H9 (cell line): Measurements from ENCODE around the gene ATP6V0A1. TPM values are rescaled to one million over a fixed set of nuclear protein-coding genes. Genes with fewer than 3 reads are reported as not detected.

ENCODE experiments used
- DNase-seq: peaks from one replicate; pipeline ENCODE4 v3.0.0-alpha.2; 2017
- H2AFZ ChIP-seq: one replicate; pipeline ENCODE4 v1.6.1; 2013; ENCODE audit warnings: mild to moderate bottlenecking, low read length, control low read depth, moderate library complexity
- H2AK5ac ChIP-seq: 2 replicates; pipeline ENCODE4 v1.6.1; 2013; ENCODE audit warnings: low read length, control low read depth, mixed read lengths; ENCODE audit not compliant: insufficient read length
- H2BK120ac ChIP-seq: one replicate; pipeline ENCODE4 v1.6.1; 2013; ENCODE audit warnings: low read depth, mild to moderate bottlenecking, low read length, control low read depth, inconsistent platforms; ENCODE audit not compliant: poor library complexity, severe bottlenecking
- H2BK12ac ChIP-seq: 2 replicates; pipeline ENCODE4 v1.6.1; 2013; ENCODE audit warnings: low read length, control low read depth, mixed read lengths, low read depth; ENCODE audit not compliant: insufficient read length
- H2BK15ac ChIP-seq: 2 replicates; pipeline ENCODE4 v1.6.1; 2013; ENCODE audit warnings: low read depth, low read length, control low read depth
- H2BK20ac ChIP-seq: one replicate; pipeline ENCODE4 v1.6.1; 2013; ENCODE audit warnings: low read depth, mild to moderate bottlenecking, low read length, control low read depth, inconsistent platforms; ENCODE audit not compliant: poor library complexity, severe bottlenecking
- H2BK5ac ChIP-seq: 2 replicates; pipeline ENCODE4 v1.6.1; 2013; ENCODE audit warnings: low read length, control low read depth, mixed read lengths; ENCODE audit not compliant: insufficient read length
- H3K14ac ChIP-seq: 2 replicates; pipeline ENCODE4 v1.6.1; 2013; ENCODE audit warnings: low read length, control low read depth; ENCODE audit not compliant: insufficient read depth
- H3K18ac ChIP-seq: 2 replicates; pipeline ENCODE4 v1.6.1; 2013; ENCODE audit warnings: low read depth, mild to moderate bottlenecking, mixed read lengths, low read length, control low read depth; ENCODE audit not compliant: insufficient read length
- H3K23ac ChIP-seq: 2 replicates; pipeline ENCODE4 v1.6.1; 2013; ENCODE audit warnings: low read length, control low read depth, mixed read lengths, low read depth; ENCODE audit not compliant: insufficient read length
- H3K23me2 ChIP-seq: 2 replicates; pipeline ENCODE4 v1.6.1; 2013; ENCODE audit warnings: low read depth, mild to moderate bottlenecking, mixed read lengths, low read length, control low read depth; ENCODE audit not compliant: insufficient read length, poor library complexity, severe bottlenecking
- H3K27ac ChIP-seq: 2 replicates; pipeline ENCODE4 v1.5.1; 2013; ENCODE audit warnings: low read length, control low read depth, mixed read lengths, low read depth; ENCODE audit not compliant: insufficient read length
- H3K27me3 ChIP-seq: 2 replicates; pipeline ENCODE4 v1.6.1; 2013; ENCODE audit warnings: low read length, control low read depth, inconsistent platforms; ENCODE audit not compliant: insufficient read depth
- H3K4ac ChIP-seq: 2 replicates; pipeline ENCODE4 v1.6.1; 2013; ENCODE audit warnings: low read depth, mild to moderate bottlenecking, control low read depth, inconsistent platforms, low read length, moderate library complexity
- H3K4me1 ChIP-seq: 2 replicates; pipeline ENCODE4 v1.6.1; 2013; ENCODE audit warnings: low read length, control low read depth, inconsistent platforms; ENCODE audit not compliant: insufficient read depth
- H3K4me2 ChIP-seq: 2 replicates; pipeline ENCODE4 v1.6.1; 2013; ENCODE audit warnings: low read length, control low read depth, mixed read lengths; ENCODE audit not compliant: insufficient read length, insufficient read depth
- H3K56ac ChIP-seq: 2 replicates; pipeline ENCODE4 v1.6.1; 2013; ENCODE audit warnings: low read depth, mild to moderate bottlenecking, mixed read lengths, low read length, control low read depth; ENCODE audit not compliant: insufficient read length
- H3K79me1 ChIP-seq: 2 replicates; pipeline ENCODE4 v1.6.1; 2013; ENCODE audit warnings: low read depth, mild to moderate bottlenecking, moderate library complexity, low read length, control low read depth, inconsistent platforms; ENCODE audit not compliant: insufficient read depth, poor library complexity, severe bottlenecking
- H3K79me2 ChIP-seq: 2 replicates; pipeline ENCODE4 v1.6.1; 2013; ENCODE audit warnings: low read length, control low read depth, inconsistent platforms; ENCODE audit not compliant: insufficient read depth
- H3K9ac ChIP-seq: 2 replicates; pipeline ENCODE4 v1.6.1; 2013; ENCODE audit warnings: low read length, control low read depth, mixed read lengths; ENCODE audit not compliant: insufficient read length; ENCODE audit errors: extremely low read depth
- H3K9me3 ChIP-seq: one replicate; pipeline ENCODE4 v1.6.1; 2013; ENCODE audit warnings: low read depth, low read length, inconsistent platforms; ENCODE audit not compliant: control insufficient read depth
- H3T11ph ChIP-seq: one replicate; pipeline ENCODE4 v1.6.1; 2013; ENCODE audit warnings: mild to moderate bottlenecking, low read length, control low read depth, inconsistent platforms
- H4K20me1 ChIP-seq: one replicate; pipeline ENCODE4 v1.6.1; 2013; ENCODE audit not compliant: control insufficient read depth, insufficient read length, insufficient read depth
- H4K5ac ChIP-seq: 2 replicates; pipeline ENCODE4 v1.6.1; 2013; ENCODE audit warnings: low read depth, mild to moderate bottlenecking, mixed read lengths, low read length, control low read depth; ENCODE audit not compliant: insufficient read length
- H4K8ac ChIP-seq: replicated peaks from 2 replicates; pipeline ENCODE4 v1.6.1; 2013; ENCODE audit warnings: low read length, control low read depth, mixed read lengths, low read depth; ENCODE audit not compliant: insufficient read length
- H4K91ac ChIP-seq: 2 replicates; pipeline ENCODE4 v1.6.1; 2013; ENCODE audit warnings: low read depth, mild to moderate bottlenecking, moderate library complexity, mixed read lengths, low read length, control low read depth; ENCODE audit not compliant: insufficient read length
- H3K27ac Mint-ChIP-seq, 3 experiments: 2 replicates in 2 of 3; 3 replicates in 1 of 3; pipeline ENCODE4 v1.8.0; 2020 to 2021; ENCODE audit warnings: mixed read lengths in 3 of 3, mild to moderate bottlenecking in 1 of 3, moderate library complexity in 1 of 3
- H3K27me3 Mint-ChIP-seq: 2 replicates; pipeline ENCODE4 v1.8.0; 2021; ENCODE audit warnings: low read depth, mild to moderate bottlenecking, moderate library complexity, mixed read lengths
- H3K36me3 Mint-ChIP-seq, 3 experiments: 2 replicates in 2 of 3; 3 replicates in 1 of 3; pipeline ENCODE4 v1.8.0; 2020 to 2021; ENCODE audit warnings: low read depth in 3 of 3, mixed read lengths in 3 of 3; ENCODE audit not compliant: insufficient read depth in 1 of 3
- H3K4me1 Mint-ChIP-seq, 2 experiments: 2 replicates each; pipeline ENCODE4 v1.8.0; 2020; ENCODE audit warnings: mixed read lengths in 2 of 2
- H3K4me3 Mint-ChIP-seq, 2 experiments: 2 replicates in 1 of 2; 3 replicates in 1 of 2; pipeline ENCODE4 v1.8.0; 2020 to 2021; ENCODE audit warnings: mild to moderate bottlenecking in 2 of 2, mixed read lengths in 2 of 2, moderate library complexity in 1 of 2
- H3K9me3 Mint-ChIP-seq, 2 experiments: 2 replicates in 1 of 2; 3 replicates in 1 of 2; pipeline ENCODE4 v1.8.0; 2020; ENCODE audit warnings: mild to moderate bottlenecking in 2 of 2, mixed read lengths in 2 of 2, moderate library complexity in 1 of 2
- WGBS: extraction: QIAGEN DNeasy Blood & Tissue Kit; methylation state at CpG from one replicate; pipeline ENCODE4 v1.1.7; 2013; ENCODE audit warnings: missing lambda C conversion rate, low lambda C conversion rate, mixed read lengths; ENCODE audit not compliant: insufficient read length; ENCODE audit errors: extremely low coverage; 5-methylcytosine and 5-hydroxymethylcytosine counted together
- total RNA-seq: library from RNA; stranded (reverse); gene quantifications from 2 replicates; pipeline ENCODE4 v1.2.1, GENCODE V29; 2021
- TF ChIP-seq, protein P1 (sequence below): fragments of 200-600 bp; sonication (generic); conservative IDR thresholded peaks from 3 replicates; pipeline ENCODE4 v1.8.0; 2021; ENCODE audit warnings: antibody characterized with exemption, mild to moderate bottlenecking

Gene ATP6V0A1
- total RNA-seq, 1 experiment from 2014 or later: 54.1 TPM

DNA sequence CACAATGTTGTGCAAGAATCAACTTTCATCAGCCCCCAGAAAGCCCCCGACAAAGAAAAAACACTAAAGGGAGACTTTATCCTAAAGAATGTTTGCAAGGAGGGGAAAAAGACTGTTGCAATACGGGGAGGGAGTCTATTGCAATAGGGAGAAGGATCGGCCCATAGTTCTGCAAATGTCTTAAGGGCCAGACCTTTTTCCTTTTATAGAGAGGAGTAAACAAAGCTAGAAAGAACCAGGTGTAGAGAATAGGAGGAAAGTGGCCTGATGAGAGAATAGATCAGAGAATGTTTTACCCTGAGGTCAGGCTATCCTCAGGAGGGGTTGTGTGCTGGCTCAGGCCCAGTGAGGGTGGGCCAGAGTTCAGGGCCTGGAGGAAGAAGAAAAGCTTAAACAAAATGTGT is 26.9 kb upstream of the ATP6V0A1 start:
- H3K23me2 ChIP-seq: no peaks in the 10 kb centered on the region
- no peak overlapping the region for H4K5ac ChIP-seq
- H3K27me3 Mint-ChIP-seq: no peaks in the 10 kb centered on the region
- H2BK20ac ChIP-seq: no peak overlapping the region
- no peak overlapping the region for H2BK5ac ChIP-seq
- no peaks in the 10 kb centered on the region for H3K9me3 ChIP-seq
- no peaks in the 10 kb centered on the region for H4K20me1 ChIP-seq
- no peaks in the 10 kb centered on the region for H3K79me2 ChIP-seq
- H3K4me3 Mint-ChIP-seq: no peak overlapping the region
- TF ChIP-seq, protein P1, sequence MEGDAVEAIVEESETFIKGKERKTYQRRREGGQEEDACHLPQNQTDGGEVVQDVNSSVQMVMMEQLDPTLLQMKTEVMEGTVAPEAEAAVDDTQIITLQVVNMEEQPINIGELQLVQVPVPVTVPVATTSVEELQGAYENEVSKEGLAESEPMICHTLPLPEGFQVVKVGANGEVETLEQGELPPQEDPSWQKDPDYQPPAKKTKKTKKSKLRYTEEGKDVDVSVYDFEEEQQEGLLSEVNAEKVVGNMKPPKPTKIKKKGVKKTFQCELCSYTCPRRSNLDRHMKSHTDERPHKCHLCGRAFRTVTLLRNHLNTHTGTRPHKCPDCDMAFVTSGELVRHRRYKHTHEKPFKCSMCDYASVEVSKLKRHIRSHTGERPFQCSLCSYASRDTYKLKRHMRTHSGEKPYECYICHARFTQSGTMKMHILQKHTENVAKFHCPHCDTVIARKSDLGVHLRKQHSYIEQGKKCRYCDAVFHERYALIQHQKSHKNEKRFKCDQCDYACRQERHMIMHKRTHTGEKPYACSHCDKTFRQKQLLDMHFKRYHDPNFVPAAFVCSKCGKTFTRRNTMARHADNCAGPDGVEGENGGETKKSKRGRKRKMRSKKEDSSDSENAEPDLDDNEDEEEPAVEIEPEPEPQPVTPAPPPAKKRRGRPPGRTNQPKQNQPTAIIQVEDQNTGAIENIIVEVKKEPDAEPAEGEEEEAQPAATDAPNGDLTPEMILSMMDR: no peak
- no peak for DNase-seq
- H2AK5ac ChIP-seq: no peak overlapping the region
- no peak overlapping the region for H4K8ac ChIP-seq
- H3T11ph ChIP-seq: no peak overlapping the region
- no CpG with 5 or more reads among the region's 3 CpGs for WGBS
- peaks cover 15 to 37% of the 10 kb centered on the region in 2 experiments for H3K4me1 Mint-ChIP-seq
- no peak overlapping the region for H3K4me2 ChIP-seq
- no peak overlapping the region for H2BK12ac ChIP-seq
- no peaks in the 10 kb centered on the region for H3K79me1 ChIP-seq
- no peak overlapping the region for H3K14ac ChIP-seq
- no peak overlapping the region for H3K56ac ChIP-seq
- H3K27ac Mint-ChIP-seq: peak overlapping the region; percentile 33 to 98 (median 44); a peak in 5 of 7 replicates
- no peak overlapping the region for H2BK15ac ChIP-seq
- no peak overlapping the region for H4K91ac ChIP-seq
- H3K27ac ChIP-seq: no peak overlapping the region
- no peak overlapping the region for H2BK120ac ChIP-seq
- H3K4ac ChIP-seq: no peak overlapping the region
- H3K4me1 ChIP-seq: peaks cover 2% of the 10 kb centered on the region; the same call in 1 of the 2 replicates
- H3K9ac ChIP-seq: no peak overlapping the region
- no peak overlapping the region for H3K18ac ChIP-seq
- H3K9me3 Mint-ChIP-seq: no peaks in the 10 kb centered on the region
- no peaks in the 10 kb centered on the region for H3K27me3 ChIP-seq
- H3K36me3 Mint-ChIP-seq: no peaks in the 10 kb centered on the region
- no peak overlapping the region for H2AFZ ChIP-seq
- H3K23ac ChIP-seq: no peak overlapping the region
